Kidney epithelial cell (primary cell): Measurements from ENCODE around the gene CIDEC. TPM values are rescaled to one million over a fixed set of nuclear protein-coding genes. Genes with fewer than 3 reads are reported as not detected.

Experiments used
- DNase-seq: peaks from one replicate; pipeline ENCODE4 v3.0.0-alpha.2; 2010; ENCODE audit warnings: low read depth
- H3K27me3 ChIP-seq: 2 replicates; pipeline ENCODE4 v1.6.0; 2011; ENCODE audit warnings: low read length; ENCODE audit not compliant: control insufficient read depth, insufficient read depth
- H3K36me3 ChIP-seq: 2 replicates; pipeline ENCODE4 v1.5.1; 2011; ENCODE audit warnings: low read length; ENCODE audit not compliant: control insufficient read depth, insufficient read depth
- H3K4me3 ChIP-seq: 2 replicates; pipeline ENCODE4 v1.5.1; 2011; ENCODE audit warnings: low read depth, mild to moderate bottlenecking, control low read depth, low read length
- CTCF ChIP-seq: IDR thresholded peaks from 2 replicates; pipeline ENCODE4 v1.5.1; 2011; ENCODE audit warnings: mild to moderate bottlenecking, moderate library complexity, low read length, control low read depth, inconsistent platforms; ENCODE audit not compliant: insufficient read depth, poor library complexity, severe bottlenecking
- total RNA-seq: library from RNA; depleted of rRNA; stranded (reverse); fragments of >200 nt; gene quantifications from 2 replicates; pipeline ENCODE4 v1.2.3, GENCODE V29; 2015

CIDEC gene
- total RNA-seq, 1 donor from 2014 or later = not detected

- no peak for TF ChIP-seq CTCF
- Histone ChIP-seq H3K36me3 (no peaks in the 10 kb centered on the region), H3K4me3 (peak within 1 kb of the TSS; percentile 72), H3K27me3 (no peaks in the 10 kb centered on the region)
- no peak for DNase-seq
Observed at GRCh38 chr3:9890249-9891071, 10.4 kb upstream of the CIDEC start, which contains the start of gene JAGN1. Gene JAGN1 (plus strand): TSS chr3:9890610. CDS start chr3:9890723, 113 bp downstream.

GRCh38 chr3:9889405-9889804 lies 9.4 kb upstream of the CIDEC start:
- Histone ChIP-seq H3K27me3 (no peaks in the 10 kb centered on the region), H3K36me3 (no peaks in the 10 kb centered on the region), H3K4me3 (no peak overlapping the region)
- TF ChIP-seq CTCF = no peak
- DNase-seq = no peak

GRCh38 chr3:9888540-9888939 lies 8.5 kb upstream of the CIDEC start:
- no peak for TF ChIP-seq CTCF
- DNase-seq = no peak
- Histone ChIP-seq H3K27me3 (no peaks in the 10 kb centered on the region), H3K4me3 (no peak overlapping the region), H3K36me3 (no peaks in the 10 kb centered on the region)

GRCh38 chr3:9887480-9887879 lies 7.4 kb upstream of the CIDEC start:
- TF ChIP-seq CTCF = no peak
- H3K36me3 ChIP-seq = no peaks in the 10 kb centered on the region
- H3K4me3 ChIP-seq = no peak overlapping the region
- DNase-seq = no peak
- H3K27me3 ChIP-seq = no peaks in the 10 kb centered on the region

- Histone ChIP-seq H3K27me3 (no peaks in the 10 kb centered on the region), H3K36me3 (no peaks in the 10 kb centered on the region), H3K4me3 (no peak overlapping the region)
- TF ChIP-seq CTCF = no peak
- DNase-seq = no peak
Observed at GRCh38 chr3:9886328-9886727, 6.3 kb upstream of the CIDEC start.
